ENCODE data around the gene SLC44A3. TPM values are rescaled to one million over a fixed set of nuclear protein-coding genes. Genes with fewer than 3 reads are reported as not detected.

SLC44A3 gene
- total RNA-seq, 1 experiment from 2014 or later = 1.4 TPM

DNA sequence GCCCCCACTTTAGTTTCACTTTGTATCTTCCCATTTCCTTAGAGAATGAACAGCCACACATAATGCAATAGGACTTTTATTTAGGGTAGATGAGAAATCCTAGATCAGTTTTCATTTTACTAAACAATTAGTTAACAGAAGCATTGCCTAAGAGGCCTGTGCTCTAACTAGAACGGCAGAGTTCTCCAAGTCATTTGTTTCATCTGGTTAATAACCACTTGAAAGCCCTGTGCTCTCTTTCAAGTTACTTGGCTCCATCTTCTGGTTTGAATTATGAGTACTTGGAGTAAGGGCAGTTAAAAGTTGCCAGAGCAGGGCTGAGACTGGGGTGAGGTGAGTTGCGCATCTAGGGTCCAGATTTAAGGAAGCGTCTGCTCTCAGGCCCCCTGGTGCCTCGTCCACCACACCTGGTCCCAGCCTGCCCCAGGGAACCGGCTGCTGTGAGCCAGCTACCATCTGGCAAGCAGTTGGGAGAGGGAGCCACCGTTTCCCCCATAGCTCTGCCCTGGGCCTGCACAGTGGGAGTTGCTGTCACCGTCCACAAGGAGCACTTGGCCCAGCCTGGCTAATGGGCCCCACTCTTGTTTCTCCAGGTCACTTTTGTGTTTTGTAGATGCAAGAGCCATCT is 18.1 kb upstream of the SLC44A3 start:
- peak; percentile 87 for DNase-seq (ENCODE audit: low read depth)

GRCh38 chr1:94803106-94803505 is 17.1 kb upstream of the SLC44A3 start:
- DNase-seq (ENCODE audit: low read depth) = no peak

DNA sequence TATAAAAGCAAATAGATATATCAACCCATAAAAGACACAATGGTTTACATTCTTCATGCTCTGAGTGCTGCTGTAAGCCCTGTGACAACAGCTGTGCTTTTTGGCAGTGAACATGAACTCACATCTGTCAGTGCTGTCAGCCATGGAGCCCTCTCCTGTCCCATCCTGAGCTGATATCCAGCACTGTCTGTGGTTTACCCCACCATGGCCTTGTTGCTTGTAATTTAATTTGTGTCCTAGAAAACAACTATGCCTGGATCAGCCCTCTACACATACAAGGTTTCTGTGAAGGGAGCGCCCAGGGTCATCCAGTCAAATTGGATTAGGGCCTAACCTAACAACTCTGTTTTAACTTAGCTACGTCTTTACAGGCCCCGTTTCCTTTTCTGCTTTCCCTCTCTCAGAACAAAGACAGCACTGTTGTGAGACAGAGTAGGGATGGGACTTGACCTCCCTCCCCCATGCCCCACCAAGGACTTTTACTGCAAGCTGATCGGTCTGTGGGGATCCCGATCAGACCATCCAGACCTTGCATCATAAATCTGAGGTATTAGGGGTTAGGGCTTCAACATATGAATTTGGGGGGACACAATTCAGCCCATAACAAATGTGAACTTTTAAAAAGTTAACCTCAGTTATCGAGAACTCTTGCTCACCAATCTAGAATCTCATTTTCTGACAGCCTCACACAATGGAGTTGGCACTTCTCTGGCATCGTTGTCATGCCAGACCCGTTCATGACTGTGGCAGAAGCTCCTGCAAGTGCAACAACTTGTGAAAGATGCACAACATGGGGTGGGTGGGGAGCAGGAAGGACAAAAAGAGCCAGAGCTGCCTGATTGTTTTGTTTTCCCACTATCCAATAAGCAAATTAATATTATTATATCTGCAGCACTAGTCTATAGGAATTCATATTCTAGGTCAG is 16.4 kb upstream of the SLC44A3 start:
- DNase-seq (ENCODE audit: low read depth) = no peak

GRCh38 chr1:94804442-94804837 is 15.7 kb upstream of the SLC44A3 start:
- DNase-seq (ENCODE audit: low read depth) = no peak

DNA sequence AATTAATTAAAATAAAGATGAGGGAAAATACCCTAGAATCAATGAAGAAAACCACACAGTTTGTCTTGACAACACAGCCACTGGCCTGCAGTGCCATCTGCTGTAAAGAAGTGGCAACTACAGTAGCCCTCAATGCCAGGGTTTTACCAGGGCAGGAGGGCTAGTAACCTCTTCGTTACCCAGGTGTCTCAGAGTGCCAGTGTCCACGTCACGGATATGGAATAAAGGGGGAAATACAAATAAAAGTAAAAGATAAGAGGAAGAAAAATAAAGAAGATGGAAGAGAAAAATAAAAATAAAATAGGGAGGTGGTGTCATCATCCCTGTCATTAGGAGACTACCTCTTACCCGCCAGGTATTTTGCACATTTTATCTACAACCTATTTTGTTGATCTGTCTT is 14.2 kb upstream of the SLC44A3 start:
- DNase-seq (ENCODE audit: low read depth) = peak; percentile 61

- no peak for DNase-seq (ENCODE audit: low read depth)
Measured at GRCh38 chr1:94806441-94806871, 13.7 kb upstream of the SLC44A3 start.

- peak; percentile 92 for DNase-seq (ENCODE audit: low read depth)
Measured at GRCh38 chr1:94807742-94808491, 12.2 kb upstream of the SLC44A3 start.

- peak; percentile 16 for DNase-seq (ENCODE audit: low read depth)
Measured at GRCh38 chr1:94808669-94809068, 11.5 kb upstream of the SLC44A3 start.

GRCh38 chr1:94812985-94813384 is 7.2 kb upstream of the SLC44A3 start:
- DNase-seq (ENCODE audit: low read depth) = no peak

GRCh38 chr1:94816030-94816429 is 4.1 kb upstream of the SLC44A3 start:
- no peak for DNase-seq (ENCODE audit: low read depth)

DNA sequence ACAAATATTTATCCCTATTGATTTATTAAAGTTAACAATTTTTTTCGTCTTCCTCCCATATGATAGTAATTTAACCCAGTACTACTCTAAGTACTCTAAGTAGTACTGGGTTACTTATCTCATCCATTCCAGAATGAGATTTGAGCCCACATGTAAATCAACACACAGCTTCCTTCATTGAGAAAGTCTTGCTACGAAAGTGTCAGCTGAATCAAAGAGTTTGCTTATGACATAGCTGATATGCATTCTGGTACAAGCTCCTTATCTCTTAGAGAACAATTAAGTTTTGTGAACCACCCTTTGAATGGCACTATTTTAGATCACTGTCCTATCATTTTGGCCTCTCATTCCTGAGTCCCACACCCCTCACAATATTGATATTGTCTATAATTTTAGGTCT is 2.4 kb upstream of the SLC44A3 start:
- DNase-seq (ENCODE audit: low read depth) = no peak

- DNase-seq (ENCODE audit: low read depth) = no peak
Measured at GRCh38 chr1:94819238-94819944, 766 bp upstream of the SLC44A3 start.

- no peak for DNase-seq (ENCODE audit: low read depth)
Measured at GRCh38 chr1:94820936-94821335, 779 bp downstream of the SLC44A3 start.

GRCh38 chr1:94821636-94822305 is 1.6 kb downstream of the SLC44A3 start:
- DNase-seq (ENCODE audit: low read depth) = no peak

DNA sequence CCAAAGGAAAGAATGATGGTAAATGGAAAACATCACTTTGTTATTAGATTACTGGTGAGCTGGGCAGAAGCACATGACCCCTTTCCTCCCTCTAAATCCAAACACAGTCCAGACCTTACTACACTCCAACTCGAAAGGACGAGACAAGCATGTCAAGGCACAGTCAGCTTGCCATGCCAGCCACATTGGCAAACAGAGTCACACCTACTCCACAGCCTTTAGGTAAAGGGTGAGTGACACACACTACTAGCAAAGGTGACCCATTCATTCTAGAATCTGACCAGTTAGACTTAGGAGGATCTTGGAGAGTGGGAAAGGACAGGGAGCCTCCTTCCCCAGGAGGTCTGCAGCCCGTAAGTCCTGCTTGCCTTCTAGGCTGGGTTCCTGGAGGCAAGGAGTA is 3.0 kb downstream of the SLC44A3 start:
- DNase-seq (ENCODE audit: low read depth) = no peak

- DNase-seq (ENCODE audit: low read depth) = no peak
Measured at GRCh38 chr1:94825936-94826335, 5.8 kb downstream of the SLC44A3 start.

- no peak for DNase-seq (ENCODE audit: low read depth)
Measured at GRCh38 chr1:94827434-94827833, 7.3 kb downstream of the SLC44A3 start.

DNA sequence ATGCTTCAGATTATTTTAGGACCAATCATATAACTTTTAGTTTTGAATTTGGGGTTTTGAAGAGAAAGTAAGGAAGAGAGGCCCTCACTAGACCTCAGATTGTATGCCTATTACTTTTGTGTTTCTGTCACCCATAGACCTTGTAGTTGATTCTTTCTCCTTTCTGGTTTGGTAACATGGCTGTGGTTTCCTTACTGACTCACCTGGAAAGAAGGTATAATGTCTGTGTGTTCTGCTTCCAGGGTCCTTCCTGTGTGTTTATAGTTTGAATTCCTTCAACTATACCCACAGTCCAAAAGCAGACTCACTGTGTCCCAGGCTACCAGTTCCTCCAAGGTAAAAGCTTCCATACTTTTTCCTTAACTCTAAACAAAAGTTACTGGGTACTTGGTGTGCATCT is 8.1 kb downstream of the SLC44A3 start:
- peak; percentile 53 for DNase-seq (ENCODE audit: low read depth)

DNA sequence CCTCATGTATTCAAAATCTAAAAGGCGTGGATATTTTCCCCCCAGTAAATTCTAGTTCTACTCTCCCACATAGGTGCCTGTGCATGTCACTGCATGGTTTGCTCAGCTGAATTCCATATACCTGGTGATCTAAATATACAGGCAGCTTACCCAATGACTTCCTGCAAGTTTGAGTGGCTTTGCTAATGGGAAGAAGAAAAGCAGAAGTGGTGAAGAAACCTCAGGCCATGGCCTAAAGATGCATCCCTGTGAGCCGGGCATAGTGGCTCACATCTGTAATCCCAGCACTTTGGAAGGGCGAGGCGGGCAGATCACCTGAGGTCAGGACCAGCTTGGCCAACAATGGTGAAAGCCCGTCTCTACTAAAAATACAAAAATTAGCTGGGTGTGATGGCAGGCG is 11.5 kb downstream of the SLC44A3 start:
- DNase-seq (ENCODE audit: low read depth) = no peak

GRCh38 chr1:94832446-94832845 is 12.3 kb downstream of the SLC44A3 start:
- DNase-seq (ENCODE audit: low read depth) = no peak

DNA sequence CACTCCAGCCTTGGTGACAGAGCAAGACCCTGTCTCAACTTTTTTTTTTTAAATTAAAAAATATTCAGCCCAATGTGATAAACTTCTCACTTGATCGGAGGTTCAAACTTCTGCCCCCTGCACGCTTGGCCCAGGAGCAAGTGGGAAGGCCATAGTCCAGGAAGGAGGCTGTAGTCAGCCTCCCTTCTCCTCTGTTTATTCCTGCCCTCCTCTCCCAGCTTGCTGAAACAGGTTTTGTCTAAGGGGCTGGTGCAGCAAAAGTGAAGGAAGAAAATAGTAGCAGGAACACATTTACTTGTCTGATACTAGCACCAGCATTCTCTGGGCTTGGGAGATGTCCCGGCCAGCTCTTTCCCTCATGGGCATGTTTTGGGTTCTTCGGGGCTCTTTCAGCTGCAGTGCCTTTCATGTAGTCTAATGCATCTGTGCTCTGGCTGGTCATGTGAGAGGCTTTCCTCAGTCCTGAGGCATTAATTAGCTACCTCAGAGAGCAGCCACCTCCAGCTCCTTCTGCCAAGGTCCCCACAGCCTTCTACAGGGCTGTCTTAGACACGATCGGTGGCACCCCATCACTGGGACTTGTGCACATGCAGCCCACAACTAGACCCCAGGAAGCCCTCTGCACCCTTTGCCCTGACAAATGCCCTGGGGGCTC is 12.9 kb downstream of the SLC44A3 start:
- DNase-seq (ENCODE audit: low read depth) = no peak
